ENCODE results near the gene SEL1L3.

The SEL1L3 gene

DNA sequence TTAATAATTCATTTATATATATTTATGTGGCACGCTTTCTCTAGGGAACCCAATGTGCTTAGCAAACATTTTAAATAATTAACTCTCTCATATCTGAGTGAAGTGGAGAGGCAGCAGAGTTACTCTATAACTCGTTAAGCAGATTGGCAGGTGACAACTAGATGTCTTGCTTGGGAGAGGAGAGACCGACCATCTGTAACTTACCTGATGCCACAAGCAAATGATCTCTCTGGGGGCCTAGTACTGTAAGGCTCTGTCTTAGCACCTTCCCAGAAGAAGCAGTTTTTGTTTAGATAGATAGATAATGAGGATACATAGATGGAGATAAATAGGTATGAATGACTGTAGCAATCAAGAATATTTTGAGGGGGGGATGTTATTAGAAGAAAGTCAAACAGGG is 11.9 kb upstream of the SEL1L3 start:
- Histone ChIP-seq H2AFZ (no peak overlapping the region), H3K4me3 (ENCODE audit: low read depth, low read length) (no peak overlapping the region), H3K36me3 (ENCODE audit: control insufficient read depth, insufficient read depth, low read length) (no peaks in the 10 kb centered on the region), H3K27me3 (ENCODE audit: control insufficient read depth, insufficient read depth, low read length) (no peaks in the 10 kb centered on the region), H3K4me2 (ENCODE audit: low read length) (no peak overlapping the region), H3K9me3 (ENCODE audit: control insufficient read depth, low read length) (no peaks in the 10 kb centered on the region), H3K79me2 (no peaks in the 10 kb centered on the region), H3K4me1 (no peaks in the 10 kb centered on the region), H3K27ac (no peak overlapping the region), H3K9ac (no peak overlapping the region)
- TF ChIP-seq, protein P1, sequence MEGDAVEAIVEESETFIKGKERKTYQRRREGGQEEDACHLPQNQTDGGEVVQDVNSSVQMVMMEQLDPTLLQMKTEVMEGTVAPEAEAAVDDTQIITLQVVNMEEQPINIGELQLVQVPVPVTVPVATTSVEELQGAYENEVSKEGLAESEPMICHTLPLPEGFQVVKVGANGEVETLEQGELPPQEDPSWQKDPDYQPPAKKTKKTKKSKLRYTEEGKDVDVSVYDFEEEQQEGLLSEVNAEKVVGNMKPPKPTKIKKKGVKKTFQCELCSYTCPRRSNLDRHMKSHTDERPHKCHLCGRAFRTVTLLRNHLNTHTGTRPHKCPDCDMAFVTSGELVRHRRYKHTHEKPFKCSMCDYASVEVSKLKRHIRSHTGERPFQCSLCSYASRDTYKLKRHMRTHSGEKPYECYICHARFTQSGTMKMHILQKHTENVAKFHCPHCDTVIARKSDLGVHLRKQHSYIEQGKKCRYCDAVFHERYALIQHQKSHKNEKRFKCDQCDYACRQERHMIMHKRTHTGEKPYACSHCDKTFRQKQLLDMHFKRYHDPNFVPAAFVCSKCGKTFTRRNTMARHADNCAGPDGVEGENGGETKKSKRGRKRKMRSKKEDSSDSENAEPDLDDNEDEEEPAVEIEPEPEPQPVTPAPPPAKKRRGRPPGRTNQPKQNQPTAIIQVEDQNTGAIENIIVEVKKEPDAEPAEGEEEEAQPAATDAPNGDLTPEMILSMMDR (IDR thresholded peaks at IDR 0.05) = no peak

DNA sequence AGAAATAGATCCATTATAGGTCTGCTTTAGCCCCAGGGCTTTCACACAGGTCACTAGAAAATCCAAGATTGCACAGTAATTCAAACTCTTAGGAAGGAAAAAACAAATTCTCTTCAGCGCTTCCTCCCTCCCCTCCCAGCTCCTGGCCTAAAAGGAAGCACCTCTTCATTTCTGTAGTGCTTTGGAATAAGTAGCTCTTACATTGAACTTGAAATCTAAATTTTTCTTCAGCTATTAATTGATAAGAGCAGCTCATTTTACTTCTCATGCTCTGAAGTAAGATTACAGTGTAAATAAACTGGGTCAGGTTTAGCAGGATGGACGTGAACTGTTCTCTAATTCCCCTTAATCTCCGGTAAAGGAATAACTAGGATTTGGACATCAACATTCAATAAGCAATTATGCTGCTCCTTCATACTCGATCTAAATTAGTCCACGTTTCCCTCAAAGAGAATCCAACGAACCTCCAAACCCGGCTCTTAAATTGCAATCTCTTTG is 10.9 kb upstream of the SEL1L3 start:
- no peak overlapping the region for H2AFZ ChIP-seq
- no peak overlapping the region for H3K27ac ChIP-seq
- H3K4me3 ChIP-seq (ENCODE audit: low read depth, low read length) = no peak overlapping the region
- no peaks in the 10 kb centered on the region for H3K27me3 ChIP-seq (ENCODE audit: control insufficient read depth, insufficient read depth, low read length)
- H3K9ac ChIP-seq = no peak overlapping the region
- H3K36me3 ChIP-seq (ENCODE audit: control insufficient read depth, insufficient read depth, low read length) = no peaks in the 10 kb centered on the region
- no peaks in the 10 kb centered on the region for H3K4me1 ChIP-seq
- no peaks in the 10 kb centered on the region for H3K79me2 ChIP-seq
- TF ChIP-seq, protein P1 (IDR thresholded peaks at IDR 0.05) = no peak
- no peaks in the 10 kb centered on the region for H3K9me3 ChIP-seq (ENCODE audit: control insufficient read depth, low read length)
- H3K4me2 ChIP-seq (ENCODE audit: low read length) = no peak overlapping the region

DNA sequence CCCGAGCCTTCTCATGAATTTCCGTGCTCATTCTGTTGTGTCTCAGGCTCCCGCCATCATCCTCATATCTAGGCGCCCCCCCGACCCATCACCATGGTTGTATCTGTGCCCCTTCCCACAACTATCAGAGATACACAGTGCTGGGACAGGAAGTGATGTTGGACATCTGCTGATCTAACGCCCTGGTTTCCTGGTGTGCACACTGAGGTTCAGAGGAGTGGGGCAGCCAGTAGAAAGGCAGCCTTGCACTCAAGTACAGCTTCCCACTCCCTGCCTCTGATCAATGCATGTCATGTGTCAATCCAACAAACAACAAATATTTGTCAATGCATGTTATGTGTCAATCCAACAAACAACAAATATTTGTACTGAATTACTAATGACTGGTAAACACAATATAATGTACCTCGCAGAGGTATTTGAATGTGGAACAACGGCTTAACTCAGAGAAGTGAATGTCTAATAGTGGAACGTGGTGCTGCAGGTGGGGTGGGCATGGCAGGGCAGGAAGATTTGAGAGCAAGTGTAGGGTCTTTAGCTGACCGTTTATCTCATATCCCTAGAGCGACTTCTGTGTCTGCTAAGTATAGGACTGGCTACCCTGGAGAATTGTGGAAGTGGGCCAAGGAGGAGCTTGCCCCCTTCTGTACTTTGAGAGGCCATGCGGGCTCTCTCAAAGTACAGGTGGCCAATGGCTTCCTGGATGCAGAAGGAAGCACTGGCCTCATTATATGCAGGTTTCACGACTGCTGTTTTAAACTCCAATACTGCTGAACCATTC is 10.3 kb upstream of the SEL1L3 start:
- H3K36me3 ChIP-seq (ENCODE audit: control insufficient read depth, insufficient read depth, low read length) = no peaks in the 10 kb centered on the region
- no peak overlapping the region for H3K9ac ChIP-seq
- H3K4me2 ChIP-seq (ENCODE audit: low read length) = no peak overlapping the region
- H2AFZ ChIP-seq = no peak overlapping the region
- no peaks in the 10 kb centered on the region for H3K9me3 ChIP-seq (ENCODE audit: control insufficient read depth, low read length)
- H3K27ac ChIP-seq = no peak overlapping the region
- H3K4me3 ChIP-seq (ENCODE audit: low read depth, low read length) = no peak overlapping the region
- no peaks in the 10 kb centered on the region for H3K79me2 ChIP-seq
- no peaks in the 10 kb centered on the region for H3K27me3 ChIP-seq (ENCODE audit: control insufficient read depth, insufficient read depth, low read length)
- TF ChIP-seq, protein P1 (IDR thresholded peaks at IDR 0.05) = no peak
- no peaks in the 10 kb centered on the region for H3K4me1 ChIP-seq

DNA sequence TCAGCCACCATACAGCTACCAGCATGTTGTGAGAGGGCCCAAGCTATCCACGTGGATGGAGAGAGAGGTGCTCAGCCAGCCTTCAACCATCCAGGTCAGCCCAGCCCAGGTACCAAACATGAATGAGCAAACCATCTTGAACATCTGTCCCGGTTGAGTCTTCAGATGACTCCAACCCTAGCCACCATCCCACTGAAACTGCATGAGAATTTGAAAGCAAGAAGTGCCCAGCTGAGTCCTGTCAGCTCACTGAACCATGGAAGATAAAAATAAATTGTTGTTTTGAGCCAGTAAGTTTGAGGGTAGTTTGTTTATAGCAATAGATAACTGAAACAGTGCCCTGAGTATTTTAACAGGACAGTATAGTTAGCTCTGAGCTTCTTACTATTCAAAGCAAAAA is 7.3 kb upstream of the SEL1L3 start:
- H3K9ac ChIP-seq = no peak overlapping the region
- no peaks in the 10 kb centered on the region for H3K27me3 ChIP-seq (ENCODE audit: control insufficient read depth, insufficient read depth, low read length)
- H3K79me2 ChIP-seq = no peaks in the 10 kb centered on the region
- no peaks in the 10 kb centered on the region for H3K4me1 ChIP-seq
- no peaks in the 10 kb centered on the region for H3K36me3 ChIP-seq (ENCODE audit: control insufficient read depth, insufficient read depth, low read length)
- H3K9me3 ChIP-seq (ENCODE audit: control insufficient read depth, low read length) = no peaks in the 10 kb centered on the region
- H2AFZ ChIP-seq = no peak overlapping the region
- H3K27ac ChIP-seq = no peak overlapping the region
- TF ChIP-seq, protein P1 (IDR thresholded peaks at IDR 0.05) = no peak
- H3K4me2 ChIP-seq (ENCODE audit: low read length) = no peak overlapping the region
- H3K4me3 ChIP-seq (ENCODE audit: low read depth, low read length) = no peak overlapping the region
